Measurements from ENCODE around the gene SLC16A12. TPM values are rescaled to one million over a fixed set of nuclear protein-coding genes. Genes with fewer than 3 reads are reported as not detected.

SLC16A12 gene
- total and polyA plus RNA-seq, 4 donors: 0.03 to 10.7 (median 0.94) TPM

DNA sequence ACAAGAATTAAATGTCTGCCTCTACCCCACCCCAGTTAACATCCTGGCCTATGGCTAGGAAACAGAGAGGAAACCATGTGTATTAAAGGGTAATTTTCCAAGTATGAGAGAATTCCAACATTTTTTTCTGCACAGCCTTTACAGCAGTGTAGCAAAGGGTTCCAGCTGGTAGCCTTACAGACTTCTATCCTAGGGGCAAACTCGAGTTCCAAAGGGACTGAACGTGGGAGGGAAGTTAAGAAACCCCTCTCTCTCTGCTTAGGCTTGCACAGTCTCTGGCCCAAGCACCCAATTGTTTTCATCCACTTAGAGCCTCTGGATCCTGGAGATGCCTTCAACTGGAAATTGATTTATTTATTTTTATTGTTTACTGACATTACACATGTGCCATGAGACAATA is 60.3 kb downstream of the SLC16A12 start:
- no peak for DNase-seq (ENCODE audit: low spot score)
- TF ChIP-seq SP1 (IDR thresholded peaks at IDR 0.05): no peak
- TF ChIP-seq, protein P1, sequence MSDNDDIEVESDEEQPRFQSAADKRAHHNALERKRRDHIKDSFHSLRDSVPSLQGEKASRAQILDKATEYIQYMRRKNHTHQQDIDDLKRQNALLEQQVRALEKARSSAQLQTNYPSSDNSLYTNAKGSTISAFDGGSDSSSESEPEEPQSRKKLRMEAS (IDR thresholded peaks at IDR 0.05): no peak
- TF ChIP-seq RAD21 (IDR thresholded peaks at IDR 0.05): no peak
- no peak for TF ChIP-seq FOXA1 (IDR thresholded peaks at IDR 0.05)
- TF ChIP-seq, protein P2, sequence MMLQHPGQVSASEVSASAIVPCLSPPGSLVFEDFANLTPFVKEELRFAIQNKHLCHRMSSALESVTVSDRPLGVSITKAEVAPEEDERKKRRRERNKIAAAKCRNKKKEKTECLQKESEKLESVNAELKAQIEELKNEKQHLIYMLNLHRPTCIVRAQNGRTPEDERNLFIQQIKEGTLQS (IDR thresholded peaks at IDR 0.05): no peak
- no peak for TF ChIP-seq JUND (IDR thresholded peaks at IDR 0.05)
- TF ChIP-seq, protein P3, sequence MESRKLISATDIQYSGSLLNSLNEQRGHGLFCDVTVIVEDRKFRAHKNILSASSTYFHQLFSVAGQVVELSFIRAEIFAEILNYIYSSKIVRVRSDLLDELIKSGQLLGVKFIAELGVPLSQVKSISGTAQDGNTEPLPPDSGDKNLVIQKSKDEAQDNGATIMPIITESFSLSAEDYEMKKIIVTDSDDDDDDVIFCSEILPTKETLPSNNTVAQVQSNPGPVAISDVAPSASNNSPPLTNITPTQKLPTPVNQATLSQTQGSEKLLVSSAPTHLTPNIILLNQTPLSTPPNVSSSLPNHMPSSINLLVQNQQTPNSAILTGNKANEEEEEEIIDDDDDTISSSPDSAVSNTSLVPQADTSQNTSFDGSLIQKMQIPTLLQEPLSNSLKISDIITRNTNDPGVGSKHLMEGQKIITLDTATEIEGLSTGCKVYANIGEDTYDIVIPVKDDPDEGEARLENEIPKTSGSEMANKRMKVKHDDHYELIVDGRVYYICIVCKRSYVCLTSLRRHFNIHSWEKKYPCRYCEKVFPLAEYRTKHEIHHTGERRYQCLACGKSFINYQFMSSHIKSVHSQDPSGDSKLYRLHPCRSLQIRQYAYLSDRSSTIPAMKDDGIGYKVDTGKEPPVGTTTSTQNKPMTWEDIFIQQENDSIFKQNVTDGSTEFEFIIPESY (IDR thresholded peaks at IDR 0.05): no peak
- TF ChIP-seq, protein P4, sequence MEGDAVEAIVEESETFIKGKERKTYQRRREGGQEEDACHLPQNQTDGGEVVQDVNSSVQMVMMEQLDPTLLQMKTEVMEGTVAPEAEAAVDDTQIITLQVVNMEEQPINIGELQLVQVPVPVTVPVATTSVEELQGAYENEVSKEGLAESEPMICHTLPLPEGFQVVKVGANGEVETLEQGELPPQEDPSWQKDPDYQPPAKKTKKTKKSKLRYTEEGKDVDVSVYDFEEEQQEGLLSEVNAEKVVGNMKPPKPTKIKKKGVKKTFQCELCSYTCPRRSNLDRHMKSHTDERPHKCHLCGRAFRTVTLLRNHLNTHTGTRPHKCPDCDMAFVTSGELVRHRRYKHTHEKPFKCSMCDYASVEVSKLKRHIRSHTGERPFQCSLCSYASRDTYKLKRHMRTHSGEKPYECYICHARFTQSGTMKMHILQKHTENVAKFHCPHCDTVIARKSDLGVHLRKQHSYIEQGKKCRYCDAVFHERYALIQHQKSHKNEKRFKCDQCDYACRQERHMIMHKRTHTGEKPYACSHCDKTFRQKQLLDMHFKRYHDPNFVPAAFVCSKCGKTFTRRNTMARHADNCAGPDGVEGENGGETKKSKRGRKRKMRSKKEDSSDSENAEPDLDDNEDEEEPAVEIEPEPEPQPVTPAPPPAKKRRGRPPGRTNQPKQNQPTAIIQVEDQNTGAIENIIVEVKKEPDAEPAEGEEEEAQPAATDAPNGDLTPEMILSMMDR (IDR thresholded peaks at IDR 0.05; ENCODE audit: low read depth, low read length, missing input control): no peak
- TF ChIP-seq NR2F2 (IDR thresholded peaks at IDR 0.05): no peak
- TF ChIP-seq GABPA (IDR thresholded peaks at IDR 0.05 in 1 of 2, conservative IDR thresholded peaks at IDR 0.05 in 1 of 2): no peak
- TF ChIP-seq RXRA (IDR thresholded peaks at IDR 0.05): no peak
- TF ChIP-seq FOXA2 (IDR thresholded peaks at IDR 0.05): no peak
- TF ChIP-seq HNF4A (conservative IDR thresholded peaks at IDR 0.05): no peak
- TF ChIP-seq TAF1 (conservative IDR thresholded peaks at IDR 0.05): no peak
- TF ChIP-seq HNF4G (IDR thresholded peaks at IDR 0.05): no peak
- no peak for TF ChIP-seq YY1 (IDR thresholded peaks at IDR 0.05)
- no peak for TF ChIP-seq EGR1 (IDR thresholded peaks at IDR 0.05; ENCODE audit: low read depth in 2 of 2)
- TF ChIP-seq, protein P5, sequence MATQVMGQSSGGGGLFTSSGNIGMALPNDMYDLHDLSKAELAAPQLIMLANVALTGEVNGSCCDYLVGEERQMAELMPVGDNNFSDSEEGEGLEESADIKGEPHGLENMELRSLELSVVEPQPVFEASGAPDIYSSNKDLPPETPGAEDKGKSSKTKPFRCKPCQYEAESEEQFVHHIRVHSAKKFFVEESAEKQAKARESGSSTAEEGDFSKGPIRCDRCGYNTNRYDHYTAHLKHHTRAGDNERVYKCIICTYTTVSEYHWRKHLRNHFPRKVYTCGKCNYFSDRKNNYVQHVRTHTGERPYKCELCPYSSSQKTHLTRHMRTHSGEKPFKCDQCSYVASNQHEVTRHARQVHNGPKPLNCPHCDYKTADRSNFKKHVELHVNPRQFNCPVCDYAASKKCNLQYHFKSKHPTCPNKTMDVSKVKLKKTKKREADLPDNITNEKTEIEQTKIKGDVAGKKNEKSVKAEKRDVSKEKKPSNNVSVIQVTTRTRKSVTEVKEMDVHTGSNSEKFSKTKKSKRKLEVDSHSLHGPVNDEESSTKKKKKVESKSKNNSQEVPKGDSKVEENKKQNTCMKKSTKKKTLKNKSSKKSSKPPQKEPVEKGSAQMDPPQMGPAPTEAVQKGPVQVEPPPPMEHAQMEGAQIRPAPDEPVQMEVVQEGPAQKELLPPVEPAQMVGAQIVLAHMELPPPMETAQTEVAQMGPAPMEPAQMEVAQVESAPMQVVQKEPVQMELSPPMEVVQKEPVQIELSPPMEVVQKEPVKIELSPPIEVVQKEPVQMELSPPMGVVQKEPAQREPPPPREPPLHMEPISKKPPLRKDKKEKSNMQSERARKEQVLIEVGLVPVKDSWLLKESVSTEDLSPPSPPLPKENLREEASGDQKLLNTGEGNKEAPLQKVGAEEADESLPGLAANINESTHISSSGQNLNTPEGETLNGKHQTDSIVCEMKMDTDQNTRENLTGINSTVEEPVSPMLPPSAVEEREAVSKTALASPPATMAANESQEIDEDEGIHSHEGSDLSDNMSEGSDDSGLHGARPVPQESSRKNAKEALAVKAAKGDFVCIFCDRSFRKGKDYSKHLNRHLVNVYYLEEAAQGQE (IDR thresholded peaks at IDR 0.05): no peak
- WGBS: 23% methylated on average over 2 of the region's 2 CpGs

More for the DNA sequence above, 60.3 kb downstream of the SLC16A12 start:
- Histone ChIP-seq H3K9ac (ENCODE audit: low read depth in 1 of 2, low read length in 2 of 2) (peak overlapping the region in 1 of 2 donors; percentile 87), H3K4me1 (ENCODE audit: control insufficient read depth in 4 of 4, insufficient read depth in 4 of 4, low read length in 3 of 4) (peaks cover 13 to 56% (median 52%) of the 10 kb centered on the region in 4 donors), H3K36me3 (ENCODE audit: control insufficient read depth in 4 of 4, insufficient read depth in 3 of 4, low read depth in 1 of 4, low read length in 3 of 4) (no peaks in the 10 kb centered on the region), H3K27ac (ENCODE audit: low read depth in 1 of 2, low read length in 2 of 2) (peak overlapping the region; percentile 72 to 84), H3K27me3 (ENCODE audit: control insufficient read depth in 4 of 4, insufficient read depth in 4 of 4, low read length in 3 of 4) (no peaks in the 10 kb centered on the region), H3K9me3 (ENCODE audit: control insufficient read depth in 4 of 4, low read length in 3 of 4) (no peaks in the 10 kb centered on the region), H3K4me3 (ENCODE audit: low read depth in 1 of 3, low read length in 3 of 3) (no peak overlapping the region)

All from liver (tissue), 9 donors.